ENCODE measurements around the gene IL16.

DNA sequence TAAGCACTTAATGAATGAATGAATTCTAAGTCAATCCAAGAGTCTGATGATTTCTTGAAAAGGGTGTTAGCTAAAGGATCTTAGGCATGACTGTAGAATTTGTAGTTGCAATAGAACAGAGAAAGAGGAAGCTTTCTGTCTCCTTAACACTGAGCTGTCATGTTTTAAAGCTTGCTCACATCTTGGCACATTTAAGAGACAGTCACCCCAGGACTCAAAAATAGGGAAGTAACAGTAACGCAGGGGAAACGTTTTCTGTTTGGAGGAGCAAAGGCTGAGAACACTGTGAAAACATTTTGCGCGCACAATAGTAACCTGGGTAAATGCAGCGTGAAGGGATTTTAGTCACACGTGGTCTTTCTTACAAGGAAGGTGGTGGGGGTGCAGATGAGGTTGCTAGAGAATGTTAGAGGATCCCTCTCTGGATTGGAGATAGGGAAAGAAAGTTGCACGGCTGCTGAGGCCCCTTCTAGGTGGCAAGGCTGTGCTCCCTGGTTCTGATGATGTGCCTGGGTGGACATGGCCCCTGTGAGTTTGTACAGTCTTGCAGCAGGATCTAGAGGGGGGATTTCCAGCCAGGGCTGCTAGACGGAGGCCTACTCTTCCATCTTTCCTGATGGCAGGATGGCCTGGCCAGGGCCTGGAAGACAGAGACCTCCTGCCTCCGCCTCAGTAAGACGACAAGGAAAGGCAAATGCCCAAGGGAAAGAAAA lies 115.2 kb downstream of the IL16 start:
- TF ChIP-seq, protein P1, sequence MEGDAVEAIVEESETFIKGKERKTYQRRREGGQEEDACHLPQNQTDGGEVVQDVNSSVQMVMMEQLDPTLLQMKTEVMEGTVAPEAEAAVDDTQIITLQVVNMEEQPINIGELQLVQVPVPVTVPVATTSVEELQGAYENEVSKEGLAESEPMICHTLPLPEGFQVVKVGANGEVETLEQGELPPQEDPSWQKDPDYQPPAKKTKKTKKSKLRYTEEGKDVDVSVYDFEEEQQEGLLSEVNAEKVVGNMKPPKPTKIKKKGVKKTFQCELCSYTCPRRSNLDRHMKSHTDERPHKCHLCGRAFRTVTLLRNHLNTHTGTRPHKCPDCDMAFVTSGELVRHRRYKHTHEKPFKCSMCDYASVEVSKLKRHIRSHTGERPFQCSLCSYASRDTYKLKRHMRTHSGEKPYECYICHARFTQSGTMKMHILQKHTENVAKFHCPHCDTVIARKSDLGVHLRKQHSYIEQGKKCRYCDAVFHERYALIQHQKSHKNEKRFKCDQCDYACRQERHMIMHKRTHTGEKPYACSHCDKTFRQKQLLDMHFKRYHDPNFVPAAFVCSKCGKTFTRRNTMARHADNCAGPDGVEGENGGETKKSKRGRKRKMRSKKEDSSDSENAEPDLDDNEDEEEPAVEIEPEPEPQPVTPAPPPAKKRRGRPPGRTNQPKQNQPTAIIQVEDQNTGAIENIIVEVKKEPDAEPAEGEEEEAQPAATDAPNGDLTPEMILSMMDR (IDR thresholded peaks at IDR 0.05), result no peak
- TF ChIP-seq POLR2A (IDR thresholded peaks at IDR 0.05), result no peak
